Spleen (tissue), 11 donors: ENCODE results near the gene TCF12. TPM values are rescaled to one million over a fixed set of nuclear protein-coding genes. Genes with fewer than 3 reads are reported as not detected.

Experiments
- DNase-seq: peaks from one replicate; pipeline ENCODE4 v3.0.0-alpha.2; 2020
- H3K27ac ChIP-seq, 8 donors: fragments of 200-600 bp; sonication (generic) in 7 of 8; 1 replicate in 4 of 8; 2 replicates in 4 of 8; pipeline versions ENCODE4 v1.5.0 to v1.8.0; 2016 to 2021; ENCODE audit warnings: inconsistent platforms in 4 of 8, mild to moderate bottlenecking in 4 of 8, moderate library complexity in 1 of 8
- H3K27me3 ChIP-seq, 7 donors: fragments of 200-600 bp; sonication (generic) in 6 of 7; replicated peaks in 1 of 7; 1 replicate in 4 of 7; 2 replicates in 3 of 7; pipeline versions ENCODE4 v1.5.0 to v1.8.0; 2016 to 2021; ENCODE audit warnings: inconsistent platforms in 3 of 7, mild to moderate bottlenecking in 1 of 7
- H3K36me3 ChIP-seq, 6 donors: fragments of 200-600 bp; sonication (generic) in 5 of 6; 1 replicate in 4 of 6; 2 replicates in 2 of 6; pipeline versions ENCODE4 v1.5.0 to v1.8.0; 2016 to 2021; ENCODE audit warnings: inconsistent platforms in 2 of 6
- H3K4me1 ChIP-seq, 6 donors: fragments of 200-600 bp; sonication (generic) in 5 of 6; 1 replicate in 3 of 6; 2 replicates in 3 of 6; pipeline versions ENCODE4 v1.5.0 to v1.8.0; 2016 to 2021; ENCODE audit warnings: inconsistent platforms in 3 of 6
- H3K4me3 ChIP-seq, 8 donors: fragments of 200-600 bp; sonication (generic) in 7 of 8; 1 replicate in 4 of 8; 2 replicates in 4 of 8; pipeline versions ENCODE4 v1.5.0 to v1.8.0; 2016 to 2021; ENCODE audit warnings: inconsistent platforms in 4 of 8, mild to moderate bottlenecking in 4 of 8, moderate library complexity in 2 of 8
- H3K9me3 ChIP-seq, 8 donors: fragments of 200-600 bp; sonication (generic) in 7 of 8; 1 replicate in 4 of 8; 2 replicates in 4 of 8; pipeline versions ENCODE4 v1.5.0 to v1.8.0; 2016 to 2021; ENCODE audit warnings: inconsistent platforms in 4 of 8
- POLR2A ChIP-seq, 3 donors: fragments of 450-650 bp; IDR thresholded peaks; one replicate each; pipeline ENCODE4 v1.5.1; 2017; ENCODE audit warnings: antibody characterized with exemption in 3 of 3, mild to moderate bottlenecking in 1 of 3
- POLR2AphosphoS5 ChIP-seq, 3 donors: sonication (generic); formaldehyde crosslinking; IDR thresholded peaks; one replicate each; pipeline ENCODE4 v1.5.1; 2017; ENCODE audit warnings: antibody characterized with exemption in 3 of 3
- WGBS, 5 donors: extraction: QIAGEN DNeasy Blood & Tissue Kit in 3 of 5; methylation state at CpG; one replicate each; pipeline versions ENCODE4 v1.1.5 to v1.1.7; 2013 to 2018; 5-methylcytosine and 5-hydroxymethylcytosine counted together
- intact Hi-C: fragments of 100-400 bp; cut with DNase I; formaldehyde crosslinking; loops from one replicate; pipeline ENCODE4 v1.15.0; 2023; ENCODE audit warnings: low total_unique reads
- polyA plus RNA-seq, 3 donors: library from polyadenylated mRNA; stranded (reverse); fragments of 200-250 nt; gene quantifications; one replicate each; pipeline ENCODE4 v1.2.1, GENCODE V29; 2013
- total RNA-seq, 7 donors: library from RNA; depleted of rRNA in 3 of 7; stranded (reverse); fragments of >200 nt in 3 of 7; fragmentation: NEBNext Ultra II Directional in 4 of 7; extraction: Animal tissue kit (Norgen Biotek cat#: 25700) in 4 of 7; gene quantifications; one replicate each; pipeline versions ENCODE4 v1.1.0 to v1.2.1, GENCODE V29; 2016 to 2021
- TF ChIP-seq, protein P1 (sequence below), 11 experiments: fragments of 200-600 bp in 7 of 11; fragments of 450-650 bp in 4 of 11; sonication (generic) in 4 of 11; IDR thresholded peaks in 8 of 11; conservative IDR thresholded peaks in 3 of 11; 1 replicate in 7 of 11; 2 replicates in 4 of 11; pipeline versions ENCODE4 v1.4.0 to v1.8.0; 2016 to 2021; ENCODE audit warnings: antibody characterized with exemption in 11 of 11, inconsistent platforms in 4 of 11, mild to moderate bottlenecking in 1 of 11
- donor health status: healthy with polysubstance abuse.
- donor health status: DM: no; HTN: no; CAD: no; lungs with moderate emphysema.
- donor health status: DM: no; HTN: no; CAD: no.
- donor health status: Bipolar disorder and iron deficiency.
- donor health status: healthy.
- donor health status: DM: no; HTN: no; CAD: no.
- donor health status: DM: yes; HTN: yes; CAD: no.

TCF12 gene
- total and polyA plus RNA-seq, 10 donors, result 8.3 to 139 (median 111) TPM

DNA sequence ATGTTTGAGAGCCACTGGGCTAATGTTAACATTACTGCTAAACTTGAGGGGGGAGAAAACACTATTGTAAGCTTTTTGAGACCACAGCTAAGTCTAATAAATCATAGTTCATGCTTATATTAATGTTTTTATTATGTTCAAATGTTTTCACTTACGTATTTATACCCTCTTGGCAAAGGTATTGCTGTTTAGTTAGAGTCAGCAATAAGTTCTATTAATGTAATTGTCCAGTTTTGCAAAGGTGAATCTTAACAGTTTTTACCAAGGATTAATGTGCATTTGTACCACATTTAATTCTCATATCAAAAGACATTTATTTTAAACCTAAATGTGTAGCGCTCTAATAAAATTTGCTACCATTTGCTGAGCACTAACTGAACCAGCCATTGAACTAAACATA lies 251.2 kb downstream of the TCF12 start:
- TF ChIP-seq, protein P1, sequence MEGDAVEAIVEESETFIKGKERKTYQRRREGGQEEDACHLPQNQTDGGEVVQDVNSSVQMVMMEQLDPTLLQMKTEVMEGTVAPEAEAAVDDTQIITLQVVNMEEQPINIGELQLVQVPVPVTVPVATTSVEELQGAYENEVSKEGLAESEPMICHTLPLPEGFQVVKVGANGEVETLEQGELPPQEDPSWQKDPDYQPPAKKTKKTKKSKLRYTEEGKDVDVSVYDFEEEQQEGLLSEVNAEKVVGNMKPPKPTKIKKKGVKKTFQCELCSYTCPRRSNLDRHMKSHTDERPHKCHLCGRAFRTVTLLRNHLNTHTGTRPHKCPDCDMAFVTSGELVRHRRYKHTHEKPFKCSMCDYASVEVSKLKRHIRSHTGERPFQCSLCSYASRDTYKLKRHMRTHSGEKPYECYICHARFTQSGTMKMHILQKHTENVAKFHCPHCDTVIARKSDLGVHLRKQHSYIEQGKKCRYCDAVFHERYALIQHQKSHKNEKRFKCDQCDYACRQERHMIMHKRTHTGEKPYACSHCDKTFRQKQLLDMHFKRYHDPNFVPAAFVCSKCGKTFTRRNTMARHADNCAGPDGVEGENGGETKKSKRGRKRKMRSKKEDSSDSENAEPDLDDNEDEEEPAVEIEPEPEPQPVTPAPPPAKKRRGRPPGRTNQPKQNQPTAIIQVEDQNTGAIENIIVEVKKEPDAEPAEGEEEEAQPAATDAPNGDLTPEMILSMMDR (IDR thresholded peaks at IDR 0.05 in 8 of 11, conservative IDR thresholded peaks at IDR 0.05 in 3 of 11), result no peak
- TF ChIP-seq POLR2AphosphoS5 (IDR thresholded peaks at IDR 0.05) (no peak), POLR2A (IDR thresholded peaks at IDR 0.05) (no peak)
- Histone ChIP-seq H3K4me3 (no peak overlapping the region), H3K4me1 (peaks cover 0 to 24% (median 3%) of the 10 kb centered on the region in 6 donors), H3K27ac (no peak overlapping the region), H3K36me3 (peaks cover 0 to 41% (median 11%) of the 10 kb centered on the region in 6 donors), H3K9me3 (no peaks in the 10 kb centered on the region), H3K27me3 (no peaks in the 10 kb centered on the region)
- DNase-seq, result no peak
- 76 to 100% (median 97%) methylated on average over 2 of the region's 2 CpGs for whole genome bisulfite sequencing, 5 donors
- intact Hi-C loops, result no loop called here

DNA sequence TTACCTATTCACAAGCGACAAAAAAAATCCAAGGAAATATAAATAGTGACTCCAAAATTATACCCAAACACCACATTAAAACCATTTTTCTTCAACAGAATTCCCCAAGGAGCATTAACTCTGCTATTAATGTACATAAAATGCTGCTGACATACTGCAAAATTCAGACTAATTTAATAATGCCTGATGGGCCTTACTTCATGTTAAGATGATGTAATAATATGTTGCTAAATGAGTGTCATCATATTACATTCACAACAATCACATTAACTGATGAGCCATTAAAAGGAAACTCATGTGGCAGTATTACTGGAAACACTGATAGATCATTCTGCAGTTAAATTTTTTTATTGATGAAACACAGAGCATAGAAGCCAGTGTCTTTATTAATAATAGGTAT lies 253.0 kb downstream of the TCF12 start:
- Histone ChIP-seq H3K9me3 (no peaks in the 10 kb centered on the region), H3K4me1 (peaks cover 0 to 20% (median 0%) of the 10 kb centered on the region in 6 donors), H3K36me3 (peaks cover 0 to 40% (median 10%) of the 10 kb centered on the region in 6 donors), H3K4me3 (no peak overlapping the region), H3K27me3 (no peaks in the 10 kb centered on the region), H3K27ac (no peak overlapping the region)
- intact Hi-C loops, result no loop called here
- 91 to 100% (median 94%) methylated on average over 1 of the region's 1 CpG for WGBS, 5 donors
- TF ChIP-seq POLR2AphosphoS5 (IDR thresholded peaks at IDR 0.05), result no peak
- no peak for TF ChIP-seq POLR2A (IDR thresholded peaks at IDR 0.05)
- TF ChIP-seq, protein P1 (IDR thresholded peaks at IDR 0.05 in 8 of 11, conservative IDR thresholded peaks at IDR 0.05 in 3 of 11), result no peak
- no peak for DNase-seq

DNA sequence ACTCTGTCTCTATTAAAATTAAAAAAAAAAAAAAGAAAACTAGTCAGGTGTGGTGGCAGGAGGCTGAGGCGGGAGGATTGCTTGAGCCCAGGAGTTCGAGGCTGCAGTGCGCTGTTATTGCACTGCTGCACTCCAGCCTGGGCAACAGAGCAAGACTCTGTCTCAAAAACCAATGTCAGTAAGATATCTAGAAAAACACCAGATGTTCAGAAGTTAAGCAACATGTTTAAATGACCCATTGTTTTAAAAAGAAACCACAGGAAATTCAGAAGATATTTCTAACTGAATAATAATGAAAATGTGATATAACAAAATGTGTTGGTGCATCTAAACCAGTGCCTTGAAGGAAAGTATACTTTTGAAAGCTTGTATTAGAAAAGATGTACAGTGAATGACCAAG lies 254.5 kb downstream of the TCF12 start:
- Histone ChIP-seq H3K27me3 (no peaks in the 10 kb centered on the region), H3K4me3 (no peak overlapping the region), H3K9me3 (no peaks in the 10 kb centered on the region), H3K27ac (no peak overlapping the region), H3K4me1 (peaks cover 0 to 10% (median 0%) of the 10 kb centered on the region in 6 donors), H3K36me3 (peaks cover 0 to 37% (median 6%) of the 10 kb centered on the region in 6 donors)
- intact Hi-C loops, result no loop called here
- DNase-seq, result no peak
- TF ChIP-seq POLR2AphosphoS5 (IDR thresholded peaks at IDR 0.05) (no peak), POLR2A (IDR thresholded peaks at IDR 0.05) (no peak)
- TF ChIP-seq, protein P1 (IDR thresholded peaks at IDR 0.05 in 8 of 11, conservative IDR thresholded peaks at IDR 0.05 in 3 of 11), result no peak
- 84 to 89% (median 89%) methylated on average over 3 of the region's 3 CpGs for WGBS, 5 donors

DNA sequence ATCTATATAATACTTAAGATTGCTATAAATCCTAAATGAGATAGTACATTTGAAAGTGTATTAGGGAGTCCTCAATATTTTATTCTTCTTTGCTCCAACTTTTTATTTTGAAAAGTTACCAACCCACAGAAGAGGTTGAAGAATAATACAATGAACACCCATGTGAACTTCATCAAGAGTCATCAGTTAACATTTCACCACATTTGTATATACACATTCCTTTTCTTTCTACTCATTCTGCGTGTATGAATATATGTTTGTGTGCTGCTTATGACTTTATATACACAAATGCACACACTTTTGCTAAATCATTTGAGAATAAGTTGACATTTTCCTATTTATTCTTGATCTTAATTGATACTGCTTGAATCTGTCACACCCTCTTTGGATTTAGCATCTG lies 264.6 kb downstream of the TCF12 start:
- Histone ChIP-seq H3K4me3 (no peak overlapping the region), H3K27ac (peak overlapping the region in 1 of 8 donors; percentile 13), H3K9me3 (peaks cover 0 to 5% (median 0%) of the 10 kb centered on the region in 8 donors), H3K4me1 (peaks cover 0 to 18% (median 4%) of the 10 kb centered on the region in 6 donors), H3K27me3 (no peaks in the 10 kb centered on the region), H3K36me3 (peaks cover 0 to 16% (median 2%) of the 10 kb centered on the region in 6 donors)
- DNase-seq, result no peak
- TF ChIP-seq POLR2AphosphoS5 (IDR thresholded peaks at IDR 0.05) (no peak), POLR2A (IDR thresholded peaks at IDR 0.05) (no peak)
- TF ChIP-seq, protein P1 (IDR thresholded peaks at IDR 0.05 in 8 of 11, conservative IDR thresholded peaks at IDR 0.05 in 3 of 11), result no peak
- intact Hi-C loops, result no loop called here
- WGBS, 5 donors, result 97 to 100% (median 98%) methylated on average over 1 of the region's 1 CpG
